Progenitor cell of endocrine pancreas (in vitro differentiated cells): ENCODE results near the gene ANTXRL. TPM values are rescaled to one million over a fixed set of nuclear protein-coding genes. Genes with fewer than 3 reads are reported as not detected.
"Not testable (repeated sequence)": the region's sequence is repeated elsewhere in the genome, so short reads cannot be mapped to it uniquely, and the experiment has no call there.

Source experiments
- DNase-seq: peaks from one replicate; pipeline ENCODE4 v3.0.0; 2021; ENCODE audit warnings: low spot score; ENCODE audit not compliant: unreplicated experiment
- H3K27ac Mint-ChIP-seq: 2 replicates; pipeline ENCODE4 v1.8.0; 2021; ENCODE audit warnings: mild to moderate bottlenecking, moderate library complexity, mixed read lengths
- H3K27me3 Mint-ChIP-seq: 2 replicates; pipeline ENCODE4 v1.8.0; 2021; ENCODE audit warnings: mixed read lengths
- H3K36me3 Mint-ChIP-seq: 2 replicates; pipeline ENCODE4 v1.8.0; 2022; ENCODE audit warnings: mixed read lengths; ENCODE audit not compliant: insufficient read depth
- H3K4me1 Mint-ChIP-seq: 2 replicates; pipeline ENCODE4 v1.8.0; 2021; ENCODE audit warnings: low read depth, mixed read lengths
- H3K4me3 Mint-ChIP-seq: 2 replicates; pipeline ENCODE4 v1.8.0; 2021; ENCODE audit warnings: low read depth, mild to moderate bottlenecking, moderate library complexity, mixed read lengths
- H3K9me3 Mint-ChIP-seq: 2 replicates; pipeline ENCODE4 v1.8.0; 2021; ENCODE audit warnings: low read depth, mixed read lengths
- total RNA-seq: library from RNA; stranded (reverse); gene quantifications from 2 replicates; pipeline ENCODE4 v1.2.1, GENCODE V29; 2021
- TF ChIP-seq, protein P1 (sequence below): fragments of 200-600 bp; sonication (generic); IDR thresholded peaks from one replicate; pipeline ENCODE4 v1.5.0; 2021; ENCODE audit warnings: antibody characterized with exemption, mild to moderate bottlenecking; ENCODE audit not compliant: unreplicated experiment

The ANTXRL gene
- total RNA-seq, 1 donor from 2014 or later, result not detected

DNA sequence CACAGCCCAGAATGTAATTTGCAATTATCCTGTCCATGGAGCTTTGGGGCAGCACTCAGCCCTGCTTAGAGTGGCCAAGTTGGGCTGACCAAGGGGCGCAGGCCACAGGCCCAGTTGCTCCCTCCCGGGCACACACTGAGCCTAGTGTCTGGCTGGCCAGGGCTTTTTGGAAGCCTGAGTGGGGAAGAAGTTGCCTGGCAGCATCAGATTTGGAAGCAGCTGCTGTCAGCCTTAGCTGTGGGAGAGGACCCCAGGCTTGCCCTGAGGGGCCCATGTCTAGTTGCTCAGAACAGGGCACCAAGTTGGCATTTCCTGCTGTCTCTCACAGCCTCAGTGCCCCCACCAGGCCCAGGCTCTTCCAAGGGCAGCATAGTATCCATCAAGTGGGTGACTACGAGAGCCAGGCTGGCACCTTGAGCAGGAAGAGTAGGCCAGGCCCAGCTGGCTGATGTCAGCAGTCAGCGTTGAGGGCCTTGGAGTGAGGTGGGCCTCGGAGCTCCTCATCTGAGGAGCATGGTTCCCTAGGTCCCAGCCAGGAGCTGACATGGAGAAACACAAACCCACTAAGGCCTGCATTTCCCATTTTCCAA is 14.4 kb downstream of the ANTXRL start:
- no peaks in the 10 kb centered on the region for H3K36me3 Mint-ChIP-seq
- H3K4me3 Mint-ChIP-seq, result no peak overlapping the region
- H3K27ac Mint-ChIP-seq, result peak overlapping the region; percentile 64
- H3K27me3 Mint-ChIP-seq, result peaks cover 17% of the 10 kb centered on the region
- H3K4me1 Mint-ChIP-seq, result no peaks in the 10 kb centered on the region
- DNase-seq, result no peak
- H3K9me3 Mint-ChIP-seq, result no peaks in the 10 kb centered on the region
- TF ChIP-seq, protein P1, sequence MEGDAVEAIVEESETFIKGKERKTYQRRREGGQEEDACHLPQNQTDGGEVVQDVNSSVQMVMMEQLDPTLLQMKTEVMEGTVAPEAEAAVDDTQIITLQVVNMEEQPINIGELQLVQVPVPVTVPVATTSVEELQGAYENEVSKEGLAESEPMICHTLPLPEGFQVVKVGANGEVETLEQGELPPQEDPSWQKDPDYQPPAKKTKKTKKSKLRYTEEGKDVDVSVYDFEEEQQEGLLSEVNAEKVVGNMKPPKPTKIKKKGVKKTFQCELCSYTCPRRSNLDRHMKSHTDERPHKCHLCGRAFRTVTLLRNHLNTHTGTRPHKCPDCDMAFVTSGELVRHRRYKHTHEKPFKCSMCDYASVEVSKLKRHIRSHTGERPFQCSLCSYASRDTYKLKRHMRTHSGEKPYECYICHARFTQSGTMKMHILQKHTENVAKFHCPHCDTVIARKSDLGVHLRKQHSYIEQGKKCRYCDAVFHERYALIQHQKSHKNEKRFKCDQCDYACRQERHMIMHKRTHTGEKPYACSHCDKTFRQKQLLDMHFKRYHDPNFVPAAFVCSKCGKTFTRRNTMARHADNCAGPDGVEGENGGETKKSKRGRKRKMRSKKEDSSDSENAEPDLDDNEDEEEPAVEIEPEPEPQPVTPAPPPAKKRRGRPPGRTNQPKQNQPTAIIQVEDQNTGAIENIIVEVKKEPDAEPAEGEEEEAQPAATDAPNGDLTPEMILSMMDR, result no peak

- no peaks in the 10 kb centered on the region for H3K9me3 Mint-ChIP-seq
- TF ChIP-seq, protein P1, result no peak
- no peaks in the 10 kb centered on the region for H3K36me3 Mint-ChIP-seq
- H3K27me3 Mint-ChIP-seq, result peaks cover 20% of the 10 kb centered on the region
- DNase-seq, result no peak
- H3K4me3 Mint-ChIP-seq, result no peak overlapping the region
- no peak overlapping the region for H3K27ac Mint-ChIP-seq
- no peaks in the 10 kb centered on the region for H3K4me1 Mint-ChIP-seq
Observed at GRCh38 chr10:46301721-46302479, 15.1 kb downstream of the ANTXRL start.

DNA sequence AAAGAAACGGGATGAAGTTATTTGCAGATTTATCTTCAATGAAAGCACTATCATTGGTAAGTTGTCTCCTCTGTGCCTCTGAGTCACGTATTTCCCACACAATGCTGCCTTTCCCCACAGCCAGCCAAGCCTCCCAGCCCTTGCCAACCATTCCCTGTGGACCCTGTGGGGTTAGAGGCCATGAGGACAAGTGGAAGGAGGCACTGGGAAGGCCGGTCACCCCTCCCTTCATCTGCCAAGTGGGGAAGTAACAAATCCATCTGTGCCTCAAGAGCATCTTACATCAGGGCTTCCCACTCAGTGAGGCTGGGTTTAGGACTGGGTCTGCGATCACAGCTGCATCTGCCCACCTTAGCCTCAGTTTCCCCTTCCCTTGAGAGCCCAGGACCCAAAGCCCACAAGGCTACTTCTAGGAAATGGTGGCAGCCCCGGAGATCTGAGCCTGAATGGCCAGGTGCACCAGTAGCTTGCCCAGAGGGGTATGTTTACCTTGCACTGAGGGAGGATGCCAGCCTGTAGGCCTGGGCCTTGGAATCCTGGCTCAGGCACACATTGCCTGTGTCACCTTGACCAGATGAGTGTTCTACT is 16.1 kb downstream of the ANTXRL start:
- H3K9me3 Mint-ChIP-seq, DNase-seq, H3K27ac Mint-ChIP-seq, H3K36me3 Mint-ChIP-seq, H3K4me1 Mint-ChIP-seq, H3K4me3 Mint-ChIP-seq: not testable (repeated sequence)
- H3K27me3 Mint-ChIP-seq, result peaks cover 20% of the 10 kb centered on the region

- peaks cover 12% of the 10 kb centered on the region for H3K27me3 Mint-ChIP-seq
- H3K36me3 Mint-ChIP-seq, result no peaks in the 10 kb centered on the region
- TF ChIP-seq, protein P1, result no peak
- H3K4me1 Mint-ChIP-seq, result no peaks in the 10 kb centered on the region
- H3K9me3 Mint-ChIP-seq, result no peaks in the 10 kb centered on the region
- no peak for DNase-seq
- H3K27ac Mint-ChIP-seq, result no peak overlapping the region
- no peak overlapping the region for H3K4me3 Mint-ChIP-seq
Observed at GRCh38 chr10:46304062-46304461, 17.3 kb downstream of the ANTXRL start.

DNA sequence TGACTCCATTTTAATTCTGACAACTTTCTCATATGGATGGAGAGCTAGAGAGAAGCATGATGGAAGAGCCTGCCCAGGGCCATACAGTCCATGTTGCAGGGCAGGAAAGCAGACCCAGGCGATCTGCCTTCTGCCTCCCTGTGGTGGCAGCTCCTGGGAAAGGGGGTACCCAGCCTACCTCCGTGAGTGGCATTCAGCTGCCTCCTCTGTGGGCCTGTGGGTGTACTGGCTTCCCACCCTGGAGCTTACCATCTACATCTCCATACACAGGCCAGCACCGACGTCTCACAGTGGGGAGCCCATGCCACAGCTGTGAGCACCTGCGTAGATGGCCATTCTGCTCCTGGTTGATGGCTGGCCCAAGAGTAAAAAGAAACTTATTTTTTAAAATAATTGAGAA is 17.9 kb downstream of the ANTXRL start:
- not testable (repeated sequence) for H3K36me3 Mint-ChIP-seq, DNase-seq, H3K4me3 Mint-ChIP-seq, H3K27ac Mint-ChIP-seq, H3K4me1 Mint-ChIP-seq, H3K9me3 Mint-ChIP-seq
- peaks cover 13% of the 10 kb centered on the region for H3K27me3 Mint-ChIP-seq

DNA sequence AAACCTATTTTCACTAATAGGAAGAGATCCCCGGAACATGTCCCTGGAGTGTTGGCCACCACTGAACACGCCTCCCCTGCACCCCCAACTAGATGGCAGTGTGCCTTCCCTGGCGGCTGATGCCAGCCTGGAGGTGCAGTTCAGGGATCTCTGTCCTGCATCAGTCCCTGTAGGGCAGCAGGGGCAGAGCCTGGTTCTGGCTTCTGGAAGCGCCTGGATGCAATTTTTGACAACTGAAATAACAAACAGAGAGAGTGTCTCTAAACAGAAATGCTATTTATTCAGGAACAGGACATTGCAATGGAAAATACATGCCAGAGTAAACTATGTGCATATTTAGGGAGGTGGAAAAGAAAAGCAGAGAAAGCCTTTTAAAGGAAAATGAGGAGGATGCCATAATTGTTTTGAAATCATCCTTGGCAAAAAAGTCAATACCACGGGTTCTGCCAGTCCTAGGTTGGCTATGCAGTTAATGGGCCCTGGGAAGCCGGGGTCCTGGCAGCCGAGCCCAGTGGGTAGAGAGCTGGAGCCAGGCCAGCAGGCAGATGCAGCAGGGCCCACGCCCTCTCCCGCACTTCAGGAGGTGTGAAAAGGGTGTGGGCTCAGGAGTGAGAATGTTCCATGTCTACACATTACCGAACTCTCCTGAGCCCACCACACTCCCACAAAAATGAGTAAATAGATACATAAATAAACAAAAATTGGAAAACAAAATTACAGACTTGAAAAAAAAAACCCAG is 18.5 kb downstream of the ANTXRL start:
- TF ChIP-seq, protein P1, result no peak
- Mint-ChIP-seq H3K4me3 (no peak overlapping the region), H3K4me1 (no peaks in the 10 kb centered on the region), H3K27ac (no peak overlapping the region), H3K36me3 (no peaks in the 10 kb centered on the region), H3K27me3 (peaks cover 15% of the 10 kb centered on the region), H3K9me3 (no peaks in the 10 kb centered on the region)
- DNase-seq, result no peak
